GM21619 (cell line): Measurements from ENCODE around the gene MUC4.
"Not testable (repeated sequence)": the region's sequence is repeated elsewhere in the genome, so short reads cannot be mapped to it uniquely, and the experiment has no call there.

Experiments used
- ATAC-seq: cut with Tn5 transposase; IDR thresholded peaks from one replicate; pipeline ENCODE4 v1.9.1; 2021; ENCODE audit not compliant: unreplicated experiment

The MUC4 gene

GRCh38 chr3:195812366-195812765, 637 bp upstream of the MUC4 start:
- no peak for ATAC-seq

DNA sequence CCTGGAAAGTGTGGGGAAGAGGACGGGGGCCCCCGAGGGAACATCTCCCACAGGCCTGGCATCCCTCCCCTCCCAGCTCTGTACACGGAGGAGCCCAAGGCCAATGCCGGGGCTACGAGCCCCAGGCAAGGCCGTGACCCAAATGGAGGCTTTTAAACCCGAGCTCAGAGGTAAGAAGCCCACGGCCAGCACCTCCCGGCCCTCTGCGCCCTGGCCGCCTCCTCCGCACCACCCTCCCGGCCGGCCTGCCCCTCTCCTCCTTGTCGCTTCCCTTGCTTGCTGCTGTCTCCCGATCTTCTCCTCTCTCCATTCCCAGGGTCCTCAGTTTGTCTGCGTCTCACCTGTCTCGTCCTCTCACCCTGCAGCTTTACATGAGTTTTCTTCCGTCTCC, 1.3 kb downstream of the MUC4 start:
- no peak for ATAC-seq

DNA sequence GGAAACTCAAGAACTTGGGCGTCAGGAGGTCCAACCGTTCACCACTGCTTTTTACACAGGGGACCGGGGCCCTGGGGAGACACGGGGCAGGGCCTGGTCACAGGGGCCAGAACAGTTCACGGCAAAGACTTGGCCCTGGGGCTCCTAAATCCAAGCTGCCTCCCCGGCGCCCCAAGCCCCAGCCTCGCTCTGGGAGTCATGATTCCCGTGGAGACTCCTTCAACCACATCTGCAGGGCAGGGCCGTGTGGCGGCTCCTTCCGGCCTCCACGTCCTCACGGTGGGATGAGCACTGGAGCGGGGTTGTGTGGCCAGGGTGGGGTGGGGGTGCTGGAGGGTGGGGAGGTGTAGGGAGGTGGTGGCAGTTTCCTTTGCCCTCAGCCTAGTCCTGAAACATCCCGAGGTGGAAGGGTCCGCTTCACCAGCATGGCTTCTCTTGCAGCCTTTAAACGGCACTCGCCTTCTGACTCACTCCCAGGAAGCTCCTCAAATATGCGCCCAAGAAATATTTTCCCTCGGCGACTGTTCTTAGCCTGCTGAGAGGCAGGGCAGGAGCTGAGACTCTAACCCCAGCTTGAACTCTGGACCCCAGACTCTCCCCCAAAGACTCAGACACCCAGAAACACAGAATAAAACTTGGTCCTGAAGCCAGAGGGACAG, 1.8 kb downstream of the MUC4 start:
- ATAC-seq: no peak

- no peak for ATAC-seq
These were observed 2.4 kb downstream of the MUC4 start for GRCh38 chr3:195809291-195809785.

GRCh38 chr3:195808741-195809290, 2.9 kb downstream of the MUC4 start:
- no peak for ATAC-seq

GRCh38 chr3:195807681-195808121, 4.0 kb downstream of the MUC4 start:
- no peak for ATAC-seq

DNA sequence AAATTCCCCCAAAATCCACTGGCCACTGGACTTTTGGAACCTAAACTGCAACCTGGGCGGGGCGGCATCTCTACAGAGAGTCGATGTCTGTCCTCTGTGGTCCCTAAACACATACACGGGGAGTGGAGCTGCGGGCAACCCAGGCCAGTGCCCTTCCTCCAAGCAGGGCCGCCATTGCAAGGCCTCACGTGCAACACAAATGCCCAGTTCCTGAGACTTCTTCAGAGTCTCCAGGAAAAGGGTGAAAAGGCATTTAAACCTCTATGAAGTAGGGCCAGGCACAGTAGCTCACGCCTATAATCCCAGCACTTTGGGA, 4.9 kb downstream of the MUC4 start:
- no peak for ATAC-seq

GRCh38 chr3:195806211-195806915, 5.4 kb downstream of the MUC4 start:
- no peak for ATAC-seq

- not testable (repeated sequence) for ATAC-seq
These were observed 6.1 kb downstream of the MUC4 start for GRCh38 chr3:195805588-195805987.

- no peak for ATAC-seq
These were observed 6.5 kb downstream of the MUC4 start for GRCh38 chr3:195805181-195805580.

- no peak for ATAC-seq
These were observed 8.3 kb downstream of the MUC4 start for GRCh38 chr3:195803289-195803908.

DNA sequence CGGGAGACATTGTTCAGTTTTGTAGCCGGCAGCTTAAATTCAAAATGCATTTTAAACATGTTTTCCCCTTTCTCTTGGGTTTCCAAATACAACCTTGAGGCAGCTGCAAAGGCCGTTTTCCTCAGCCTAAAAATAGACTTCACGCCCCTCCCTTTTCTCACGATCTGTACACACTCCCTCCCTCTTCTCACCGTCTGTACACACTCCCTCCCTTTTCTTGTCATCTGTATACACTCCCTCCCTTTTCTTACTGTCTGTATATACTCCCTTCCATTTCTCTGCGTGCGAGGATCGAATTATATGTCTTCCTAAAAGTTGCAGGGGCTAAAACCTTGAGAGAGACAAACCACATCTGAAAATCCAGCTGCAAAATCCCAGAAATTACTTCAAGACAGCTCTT, 8.9 kb downstream of the MUC4 start:
- ATAC-seq: no peak

DNA sequence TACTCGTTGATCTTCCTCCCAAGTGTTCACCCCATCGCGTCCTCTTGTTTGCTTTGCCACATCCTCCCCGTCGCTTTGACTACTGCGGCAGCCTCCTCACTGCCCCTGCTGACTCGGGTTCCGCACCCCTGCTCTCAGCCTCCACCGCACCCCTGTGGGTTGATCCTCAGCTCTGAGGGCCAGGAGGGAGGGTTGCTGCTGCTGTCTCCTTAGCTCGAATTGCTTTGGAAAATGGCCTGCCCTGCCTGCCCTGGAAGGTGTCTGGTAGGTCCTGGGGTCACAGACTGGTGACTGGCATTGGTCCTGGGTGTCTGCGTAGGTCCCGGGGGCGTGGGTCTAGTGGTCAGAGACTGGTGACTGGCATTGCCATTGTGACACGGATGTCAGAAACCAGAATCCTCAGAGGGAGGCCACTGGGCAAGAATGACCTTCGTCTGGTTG, 9.4 kb downstream of the MUC4 start:
- ATAC-seq: no peak

DNA sequence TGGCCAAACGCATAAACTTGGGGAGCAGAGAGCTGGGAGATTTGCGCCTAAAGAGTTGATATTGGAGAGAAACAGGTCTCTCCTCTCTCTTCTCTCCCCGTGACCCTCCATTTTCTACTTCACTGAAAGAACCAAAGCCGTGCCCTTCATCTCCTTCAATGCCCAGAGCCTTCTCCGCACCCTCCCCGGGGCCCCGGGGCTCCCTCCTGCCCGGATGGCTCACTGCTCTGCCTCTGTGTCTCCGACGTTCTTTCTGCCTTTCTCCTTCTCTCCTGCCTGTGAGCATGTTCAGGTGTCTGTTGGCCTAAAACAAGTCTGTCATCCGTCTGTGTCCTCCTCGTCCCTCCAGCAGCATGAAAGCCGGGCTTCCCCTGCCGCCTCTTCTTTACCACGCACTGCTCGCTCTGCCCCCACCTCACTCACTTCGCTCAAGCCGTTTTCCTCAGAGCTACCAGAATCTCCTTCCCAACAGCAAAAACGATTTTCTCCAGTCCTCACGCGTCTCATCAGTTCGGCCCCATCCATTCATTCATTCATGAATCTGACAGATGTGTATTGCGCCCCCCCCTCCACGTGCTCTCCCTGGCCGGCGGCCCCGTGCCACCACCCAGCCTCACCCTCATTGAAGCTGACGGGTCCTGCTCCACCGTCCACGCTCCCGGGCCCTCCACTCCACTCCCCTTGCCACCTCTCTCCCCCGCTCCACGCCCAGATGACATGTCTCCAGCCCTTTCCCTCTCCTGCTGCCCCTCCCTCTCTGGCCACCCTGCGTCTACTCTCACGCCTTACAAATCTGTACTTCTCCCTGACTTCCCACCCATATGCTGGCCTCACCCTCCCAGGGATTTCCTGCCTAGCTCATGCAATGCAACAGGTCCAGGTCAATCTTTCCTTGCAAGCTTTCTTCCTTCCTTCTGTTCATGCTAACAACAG, 10.2 kb downstream of the MUC4 start:
- no peak for ATAC-seq

DNA sequence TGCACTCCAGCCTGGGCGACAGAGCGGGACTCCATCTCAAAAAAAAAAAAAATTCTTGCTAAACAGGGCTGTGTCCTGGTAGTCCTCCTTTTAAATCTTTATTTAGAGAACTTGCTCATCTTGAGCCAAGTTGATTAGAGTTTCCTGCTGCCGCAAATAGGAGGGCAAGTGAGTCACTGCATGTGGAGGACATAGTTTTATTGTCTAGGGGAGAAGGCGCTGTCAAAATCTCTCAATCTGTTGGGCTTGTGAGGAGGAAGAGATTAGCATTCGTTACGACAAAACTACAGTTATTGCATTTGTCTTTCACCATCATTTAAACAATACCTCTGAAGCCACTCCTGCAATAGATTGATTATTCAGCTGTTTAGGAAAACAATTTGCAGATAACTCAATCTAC, 11.5 kb downstream of the MUC4 start:
- ATAC-seq: no peak

GRCh38 chr3:195796795-195797194, 14.9 kb downstream of the MUC4 start:
- ATAC-seq: no peak

GRCh38 chr3:195794708-195795107, 17.0 kb downstream of the MUC4 start:
- ATAC-seq: no peak

GRCh38 chr3:195792621-195793020, 19.1 kb downstream of the MUC4 start:
- not testable (repeated sequence) for ATAC-seq

DNA sequence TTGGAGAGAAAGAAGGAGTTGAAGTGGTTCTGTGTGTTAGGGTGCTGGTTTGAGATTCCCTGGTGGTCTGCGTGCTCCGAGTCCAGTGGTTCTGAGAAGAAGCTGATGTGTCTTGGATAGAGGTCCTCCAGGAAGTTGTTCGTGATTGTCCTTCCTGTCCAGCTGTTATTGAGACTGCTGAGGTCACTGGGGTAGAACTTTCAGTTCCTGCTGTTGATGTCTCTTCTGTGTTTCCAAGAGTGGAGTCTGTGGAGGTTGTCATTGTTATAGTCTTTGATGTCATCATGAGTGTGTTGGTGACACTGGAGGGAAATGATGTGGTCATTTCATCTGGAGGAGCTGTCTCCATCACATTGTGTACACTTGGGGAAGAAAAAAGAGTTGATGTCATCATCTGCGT, 20.8 kb downstream of the MUC4 start:
- peak; percentile 54 for ATAC-seq

- no peak for ATAC-seq
These were observed 22.8 kb downstream of the MUC4 start for GRCh38 chr3:195788711-195789581.
